Breast epithelium (tissue), 3 donors: ENCODE results near the gene SPR.

Source experiments
- POLR2AphosphoS5 ChIP-seq, 3 donors: sonication (generic); formaldehyde crosslinking; IDR thresholded peaks; one replicate each; pipeline ENCODE4 v1.6.1; 2017; ENCODE audit warnings: antibody characterized with exemption in 3 of 3
- TF ChIP-seq, protein P1 (sequence below), 3 donors: fragments of 450-650 bp; IDR thresholded peaks; one replicate each; pipeline ENCODE4 v1.5.1; 2016 to 2017; ENCODE audit warnings: antibody characterized with exemption in 3 of 3, mild to moderate bottlenecking in 3 of 3, moderate library complexity in 3 of 3

DNA sequence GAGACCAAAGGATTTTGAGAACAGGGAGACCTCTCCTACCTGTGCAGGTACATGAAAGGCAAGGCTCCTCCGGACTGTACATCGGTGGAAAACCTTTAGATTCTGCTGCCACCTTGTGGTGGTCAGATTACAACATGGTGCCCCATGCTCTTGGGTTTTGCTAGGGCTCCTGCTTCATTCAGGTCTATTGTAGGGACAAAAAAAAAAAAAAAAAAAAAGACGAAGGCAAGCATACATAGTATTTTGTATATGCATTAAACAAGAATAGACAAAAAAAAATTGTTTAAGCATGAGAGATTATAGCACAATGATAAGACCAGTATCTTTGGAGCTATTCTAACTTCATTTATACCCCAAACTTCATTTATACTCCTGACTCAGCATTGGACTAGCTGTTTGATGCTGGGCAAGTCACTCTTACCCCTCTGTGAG, 27.4 kb upstream of the SPR start:
- TF ChIP-seq, protein P1, sequence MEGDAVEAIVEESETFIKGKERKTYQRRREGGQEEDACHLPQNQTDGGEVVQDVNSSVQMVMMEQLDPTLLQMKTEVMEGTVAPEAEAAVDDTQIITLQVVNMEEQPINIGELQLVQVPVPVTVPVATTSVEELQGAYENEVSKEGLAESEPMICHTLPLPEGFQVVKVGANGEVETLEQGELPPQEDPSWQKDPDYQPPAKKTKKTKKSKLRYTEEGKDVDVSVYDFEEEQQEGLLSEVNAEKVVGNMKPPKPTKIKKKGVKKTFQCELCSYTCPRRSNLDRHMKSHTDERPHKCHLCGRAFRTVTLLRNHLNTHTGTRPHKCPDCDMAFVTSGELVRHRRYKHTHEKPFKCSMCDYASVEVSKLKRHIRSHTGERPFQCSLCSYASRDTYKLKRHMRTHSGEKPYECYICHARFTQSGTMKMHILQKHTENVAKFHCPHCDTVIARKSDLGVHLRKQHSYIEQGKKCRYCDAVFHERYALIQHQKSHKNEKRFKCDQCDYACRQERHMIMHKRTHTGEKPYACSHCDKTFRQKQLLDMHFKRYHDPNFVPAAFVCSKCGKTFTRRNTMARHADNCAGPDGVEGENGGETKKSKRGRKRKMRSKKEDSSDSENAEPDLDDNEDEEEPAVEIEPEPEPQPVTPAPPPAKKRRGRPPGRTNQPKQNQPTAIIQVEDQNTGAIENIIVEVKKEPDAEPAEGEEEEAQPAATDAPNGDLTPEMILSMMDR (IDR thresholded peaks at IDR 0.05), result peak in 2 of 3 donors; percentile 41 to 55
- no peak for TF ChIP-seq POLR2AphosphoS5 (IDR thresholded peaks at IDR 0.05)
